A673 (cell line): ENCODE measurements around the gene TMEM223. TPM values are rescaled to one million over a fixed set of nuclear protein-coding genes. Genes with fewer than 3 reads are reported as not detected.
"Not testable (repeated sequence)": the region's sequence is repeated elsewhere in the genome, so short reads cannot be mapped to it uniquely, and the experiment has no call there.

Source experiments
- BruUV-seq: library from RNA; stranded (reverse); fragments of 400-500 nt; replicated peaks from 2 replicates; lab custom pipeline; 2021; lab: Mats Ljungman, UMichigan
- CTCF ChIA-PET: fragments of 300-600 bp; sonication (Branson Sonifier 250); formaldehyde crosslinking; loops from one replicate; lab custom pipeline; 2022; ENCODE audit warnings: antibody characterized with exemption; lab: Charles Lee
- POLR2A ChIA-PET: fragments of 300-600 bp; sonication (Branson Sonifier 250); formaldehyde crosslinking; loops from one replicate; lab custom pipeline; 2022; ENCODE audit warnings: antibody characterized with exemption; ENCODE audit not compliant: low non-redundant PET; lab: Charles Lee
- DNase-seq: peaks from one replicate; pipeline ENCODE4 v3.0.0-alpha.2; 2015; ENCODE audit warnings: low spot score
- H3K27ac ChIP-seq: fragments of 200-600 bp; sonication (generic); 2 replicates; pipeline ENCODE4 v1.5.1; 2016; ENCODE audit warnings: mixed run types, low read depth, mild to moderate bottlenecking, mixed read lengths, antibody characterized with exemption, low read length; ENCODE audit not compliant: poor library complexity, severe bottlenecking
- H3K27me3 ChIP-seq: fragments of 200-600 bp; sonication (generic); replicated peaks from 2 replicates; pipeline ENCODE4 v1.6.1; 2017; ENCODE audit warnings: mixed run types, low read depth, mild to moderate bottlenecking, mixed read lengths, antibody characterized with exemption, low read length; ENCODE audit not compliant: insufficient read depth, poor library complexity
- H3K36me3 ChIP-seq: fragments of 200-600 bp; sonication (generic); 2 replicates; pipeline ENCODE4 v1.6.1; 2016; ENCODE audit warnings: mixed run types, mild to moderate bottlenecking, mixed read lengths, antibody characterized with exemption, low read length; ENCODE audit not compliant: insufficient read depth, poor library complexity, severe bottlenecking
- H3K4me1 ChIP-seq: fragments of 200-600 bp; sonication (generic); 2 replicates; pipeline ENCODE4 v1.6.1; 2017; ENCODE audit warnings: mixed run types, mild to moderate bottlenecking, mixed read lengths, antibody characterized with exemption, low read length; ENCODE audit not compliant: insufficient read depth, poor library complexity, severe bottlenecking
- H3K4me3 ChIP-seq: fragments of 200-600 bp; sonication (generic); 2 replicates; pipeline ENCODE4 v1.5.1; 2016; ENCODE audit warnings: low read depth, mixed run types, mild to moderate bottlenecking, mixed read lengths, low read length; ENCODE audit not compliant: poor library complexity, severe bottlenecking
- H3K9me3 ChIP-seq: fragments of 200-600 bp; sonication (generic); 2 replicates; pipeline ENCODE4 v1.6.1; 2016; ENCODE audit warnings: mixed run types, low read depth, mild to moderate bottlenecking, mixed read lengths, antibody characterized with exemption, low read length; ENCODE audit not compliant: poor library complexity, severe bottlenecking
- EZH2 ChIP-seq: fragments of 200-600 bp; sonication (generic); IDR thresholded peaks from 2 replicates; pipeline ENCODE4 v1.6.1; 2017; ENCODE audit warnings: borderline replicate concordance, low read depth, mild to moderate bottlenecking, mixed read lengths, antibody characterized with exemption, low read length; ENCODE audit not compliant: poor library complexity, severe bottlenecking
- intact Hi-C: fragments of 100-400 bp; cut with micrococcal nuclease; formaldehyde crosslinking; loops from one replicate; pipeline ENCODE4 v1.10.0; 2022; ENCODE audit not compliant: unreplicated experiment
- total RNA-seq: library from RNA; stranded (reverse); gene quantifications from 2 replicates; pipeline ENCODE4 v1.2.3, GENCODE V29; 2021
- TF ChIP-seq, protein P1 (sequence below): fragments of 300-800, 200-600 bp; sonication (generic); conservative IDR thresholded peaks from 2 replicates; pipeline ENCODE4 v1.5.1; 2017; ENCODE audit warnings: low read depth, mild to moderate bottlenecking, antibody characterized with exemption, low read length, moderate library complexity, mixed read lengths

TMEM223 gene
- total RNA-seq, 1 experiment from 2014 or later: 29.3 TPM

- DNase-seq: no peak
- peaks cover 4% of the 10 kb centered on the region for H3K36me3 ChIP-seq
- POLR2A ChIA-PET: interaction anchor here (0.5 to 1.1 kb wide), 6 partner anchors 18 to 1109 kb away, joined by 3 to 23 read pairs (median 5); partner anchors contain the start of genes C11orf98, CSKMT, HNRNPUL2 and TAF6L
Observed at GRCh38 chr11:62752994-62753735, 38.6 kb downstream of the TMEM223 start.

DNA sequence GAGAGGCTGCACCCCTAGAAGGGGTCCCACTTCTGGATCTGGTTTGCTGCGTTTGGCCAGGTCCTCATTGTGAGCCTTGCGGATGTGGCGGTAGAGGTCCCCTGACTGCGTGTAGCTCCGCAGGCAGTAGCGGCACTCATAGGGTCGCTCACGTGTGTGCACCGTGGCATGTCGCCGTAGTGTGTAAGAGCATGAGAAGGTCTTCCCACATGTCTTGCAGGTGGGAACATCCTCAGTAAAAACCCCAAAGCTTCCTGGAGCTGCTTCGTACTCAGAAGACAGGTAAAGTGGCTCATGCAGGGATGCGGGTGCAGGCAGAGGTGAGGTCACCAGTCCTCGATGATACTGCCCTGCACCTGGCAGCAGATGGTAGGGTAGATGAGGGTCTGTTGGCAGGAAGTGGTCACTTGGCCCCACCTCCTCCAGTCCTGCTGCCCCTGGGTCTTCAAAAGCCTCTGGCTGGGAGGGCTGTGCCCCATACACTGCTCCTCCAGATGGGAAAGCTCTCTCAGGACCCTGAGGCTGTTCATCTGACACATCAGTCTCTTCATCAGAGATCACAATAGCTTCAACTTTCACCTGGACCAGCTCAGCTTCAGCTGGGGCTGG is 39.5 kb downstream of the TMEM223 start:
- Histone ChIP-seq H3K9me3 (no peaks in the 10 kb centered on the region), H3K4me3 (no peak overlapping the region), H3K36me3 (peaks cover 4% of the 10 kb centered on the region), H3K27ac (no peak overlapping the region), H3K27me3 (no peaks in the 10 kb centered on the region), H3K4me1 (peaks cover 6% of the 10 kb centered on the region)
- DNase-seq: no peak
- POLR2A ChIA-PET: no interaction called here
- CTCF ChIA-PET: no interaction called here
- no TSS peak for BruUV-seq
- intact Hi-C loops: no loop called here
- no peak for TF ChIP-seq EZH2
- TF ChIP-seq, protein P1, sequence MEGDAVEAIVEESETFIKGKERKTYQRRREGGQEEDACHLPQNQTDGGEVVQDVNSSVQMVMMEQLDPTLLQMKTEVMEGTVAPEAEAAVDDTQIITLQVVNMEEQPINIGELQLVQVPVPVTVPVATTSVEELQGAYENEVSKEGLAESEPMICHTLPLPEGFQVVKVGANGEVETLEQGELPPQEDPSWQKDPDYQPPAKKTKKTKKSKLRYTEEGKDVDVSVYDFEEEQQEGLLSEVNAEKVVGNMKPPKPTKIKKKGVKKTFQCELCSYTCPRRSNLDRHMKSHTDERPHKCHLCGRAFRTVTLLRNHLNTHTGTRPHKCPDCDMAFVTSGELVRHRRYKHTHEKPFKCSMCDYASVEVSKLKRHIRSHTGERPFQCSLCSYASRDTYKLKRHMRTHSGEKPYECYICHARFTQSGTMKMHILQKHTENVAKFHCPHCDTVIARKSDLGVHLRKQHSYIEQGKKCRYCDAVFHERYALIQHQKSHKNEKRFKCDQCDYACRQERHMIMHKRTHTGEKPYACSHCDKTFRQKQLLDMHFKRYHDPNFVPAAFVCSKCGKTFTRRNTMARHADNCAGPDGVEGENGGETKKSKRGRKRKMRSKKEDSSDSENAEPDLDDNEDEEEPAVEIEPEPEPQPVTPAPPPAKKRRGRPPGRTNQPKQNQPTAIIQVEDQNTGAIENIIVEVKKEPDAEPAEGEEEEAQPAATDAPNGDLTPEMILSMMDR: no peak

More at GRCh38 chr11:62752994-62753735, 38.6 kb downstream of the TMEM223 start:
- H3K27ac ChIP-seq: peak overlapping the region; percentile 88
- intact Hi-C loops: no loop called here
- TF ChIP-seq EZH2: no peak
- TF ChIP-seq, protein P1: no peak
- H3K9me3 ChIP-seq: no peaks in the 10 kb centered on the region
- H3K27me3 ChIP-seq: no peaks in the 10 kb centered on the region
- peaks cover 6% of the 10 kb centered on the region for H3K4me1 ChIP-seq
- BruUV-seq: TSS peak; percentile 85
- CTCF ChIA-PET: interaction anchor here (0.6 to 1.4 kb wide), 4 partner anchors 33 to 358 kb away, joined by 3 to 6 read pairs (median 4); partner anchors contain the start of gene SLC3A2
- peak overlapping the region; percentile 62 for H3K4me3 ChIP-seq

GRCh38 chr11:62749931-62750330 is 41.9 kb downstream of the TMEM223 start:
- intact Hi-C loops, H3K4me1 ChIP-seq, POLR2A ChIA-PET, H3K9me3 ChIP-seq, DNase-seq, H3K27ac ChIP-seq, H3K36me3 ChIP-seq, H3K27me3 ChIP-seq, BruUV-seq, H3K4me3 ChIP-seq: not testable (repeated sequence)
- CTCF ChIA-PET: interaction anchor here (0.7 kb wide), 1 partner anchor 242 kb away, joined by 10 read pairs; no protein-coding TSS in a partner anchor
